Left ventricle myocardium inferior (tissue), 1 donor: ENCODE data around the gene MLLT10. TPM values are rescaled to one million over a fixed set of nuclear protein-coding genes. Genes with fewer than 3 reads are reported as not detected.
A peak's percentile ranks its signal among the peaks of the same experiment; 100 is the strongest.

ENCODE experiments used
- DNase-seq: peaks from one replicate; pipeline ENCODE4 v3.0.0-alpha.2; 2020
- H3K27ac ChIP-seq: fragments of 200-600 bp; replicated peaks from 2 replicates; pipeline ENCODE4 v1.8.0; 2021
- H3K27me3 ChIP-seq: fragments of 200-600 bp; 2 replicates; pipeline ENCODE4 v1.8.0; 2021; ENCODE audit warnings: low read depth
- H3K36me3 ChIP-seq: fragments of 200-600 bp; 2 replicates; pipeline ENCODE4 v1.8.0; 2021
- H3K4me1 ChIP-seq: fragments of 200-600 bp; 2 replicates; pipeline ENCODE4 v1.8.0; 2021
- H3K4me3 ChIP-seq: fragments of 200-600 bp; 2 replicates; pipeline ENCODE4 v1.8.0; 2021; ENCODE audit warnings: mild to moderate bottlenecking, moderate library complexity
- H3K9me3 ChIP-seq: fragments of 200-600 bp; replicated peaks from 2 replicates; pipeline ENCODE4 v1.8.0; 2021
- CTCF ChIP-seq: fragments of 200-600 bp; IDR thresholded peaks from 2 replicates; pipeline ENCODE4 v1.8.0; 2021; ENCODE audit warnings: antibody characterized with exemption, mild to moderate bottlenecking, borderline replicate concordance
- intact Hi-C: fragments of 100-400 bp; cut with micrococcal nuclease; formaldehyde crosslinking; loops from one replicate; pipeline ENCODE4 v1.11.0; 2022
- total RNA-seq: library from RNA; stranded (reverse); fragmentation: NEBNext Ultra II Directional; extraction: Animal tissue kit (Norgen Biotek cat#: 25700); gene quantifications from one replicate; pipeline ENCODE4 v1.2.1, GENCODE V29; 2021
- donor health status: DM: no; HTN: yes; CAD: no; lungs with severe emphysema.

The MLLT10 gene
- total RNA-seq, 1 donor from 2014 or later: 18.7 TPM

- no peak overlapping the region for H3K4me3 ChIP-seq
- no peak overlapping the region for H3K27ac ChIP-seq
- TF ChIP-seq CTCF: no peak
- H3K36me3 ChIP-seq: no peaks in the 10 kb centered on the region
- peaks cover 39% of the 10 kb centered on the region for H3K4me1 ChIP-seq
- intact Hi-C loops: loop anchor here (5.0 kb wide), 1 partner anchor 220 kb away; no protein-coding TSS in a partner anchor
- peaks cover 5% of the 10 kb centered on the region for H3K27me3 ChIP-seq
- no peak for DNase-seq
- H3K9me3 ChIP-seq: no peaks in the 10 kb centered on the region
Observed at GRCh38 chr10:21512573-21513404, 21.2 kb upstream of the MLLT10 start.

- TF ChIP-seq CTCF: no peak
- H3K27me3 ChIP-seq: peaks cover 5% of the 10 kb centered on the region
- H3K36me3 ChIP-seq: no peaks in the 10 kb centered on the region
- intact Hi-C loops: loop anchor here (5.0 kb wide), 1 partner anchor 219 kb away; no protein-coding TSS in a partner anchor
- no peak overlapping the region for H3K4me3 ChIP-seq
- peaks cover 45% of the 10 kb centered on the region for H3K4me1 ChIP-seq
- H3K9me3 ChIP-seq: no peaks in the 10 kb centered on the region
- DNase-seq: no peak
- no peak overlapping the region for H3K27ac ChIP-seq
Observed at GRCh38 chr10:21513405-21513788, 20.6 kb upstream of the MLLT10 start.

- H3K36me3 ChIP-seq: no peaks in the 10 kb centered on the region
- peaks cover 5% of the 10 kb centered on the region for H3K27me3 ChIP-seq
- no peaks in the 10 kb centered on the region for H3K9me3 ChIP-seq
- H3K27ac ChIP-seq: no peak overlapping the region
- no peak for DNase-seq
- intact Hi-C loops: loop anchor here (5.0 kb wide), 1 partner anchor 218 kb away; no protein-coding TSS in a partner anchor
- H3K4me1 ChIP-seq: peaks cover 52% of the 10 kb centered on the region
- H3K4me3 ChIP-seq: peak overlapping the region; percentile 75
- TF ChIP-seq CTCF: no peak
Observed at GRCh38 chr10:21514129-21514817, 19.8 kb upstream of the MLLT10 start.

- Histone ChIP-seq H3K27me3 (peaks cover 5% of the 10 kb centered on the region), H3K27ac (no peak overlapping the region), H3K36me3 (no peaks in the 10 kb centered on the region), H3K4me3 (peak overlapping the region; percentile 75), H3K4me1 (peaks cover 55% of the 10 kb centered on the region), H3K9me3 (no peaks in the 10 kb centered on the region)
- intact Hi-C loops: loop anchor here (5.0 kb wide), 1 partner anchor 217 kb away; no protein-coding TSS in a partner anchor
- TF ChIP-seq CTCF: no peak
- DNase-seq: no peak
Observed at GRCh38 chr10:21514818-21515351, 19.1 kb upstream of the MLLT10 start.

GRCh38 chr10:21515361-21516241 is 18.4 kb upstream of the MLLT10 start:
- Histone ChIP-seq H3K27ac (peak overlapping the region; percentile 99), H3K36me3 (no peaks in the 10 kb centered on the region), H3K9me3 (no peaks in the 10 kb centered on the region), H3K27me3 (peaks cover 5% of the 10 kb centered on the region), H3K4me1 (peaks cover 52% of the 10 kb centered on the region), H3K4me3 (peak overlapping the region; percentile 75)
- intact Hi-C loops: no loop called here
- DNase-seq: no peak
- no peak for TF ChIP-seq CTCF
